ENCODE results near the gene GALNT2. TPM values are rescaled to one million over a fixed set of nuclear protein-coding genes. Genes with fewer than 3 reads are reported as not detected.
A peak's percentile ranks its signal among the peaks of the same experiment; 100 is the strongest.

The GALNT2 gene
- total and polyA plus RNA-seq, 9 of the 15 experiments (the other 6 are each of a cell fraction or from before 2014, with no cell fraction given) = 1.6 to 106 (median 51.9) TPM

- TF ChIP-seq ZFX (CRISPR knock-in tag; IDR thresholded peaks at IDR 0.05) (no peak), RAD51 (IDR thresholded peaks at IDR 0.05; ENCODE audit: borderline replicate concordance, low read depth) (no peak)
These were observed 46.2 kb downstream of the GALNT2 start (continued) for GRCh38 chr1:230113235-230113592.

GRCh38 chr1:230113593-230114236 is 46.7 kb downstream of the GALNT2 start:
- Histone ChIP-seq H3K9me1 (ENCODE audit: control insufficient read depth, insufficient read depth, low read length) (no peaks in the 10 kb centered on the region), H4K20me1 (replicated peaks; ENCODE audit: control insufficient read depth, insufficient read depth, low read length) (peaks cover 9% of the 10 kb centered on the region; the same call in 1 of the 2 replicates), H3K9ac (ENCODE audit: insufficient read depth in 1 of 2, low read depth in 2 of 2, low read length in 2 of 2) (peak overlapping the region in 1 of 2 experiments; percentile 76; a peak in 1 of 4 replicates), H3K4me3 (no peak overlapping the region), H3K36me3 (ENCODE audit: control insufficient read depth, insufficient read depth, low read length) (peaks cover 37% of the 10 kb centered on the region; the same call in 2 of the 3 replicates), H2AFZ (ENCODE audit: low read depth, low read length) (no peak overlapping the region), H3K9me3 (replicated peaks; ENCODE audit: control insufficient read depth, insufficient read depth, low read depth, low read length) (no peaks in the 10 kb centered on the region), H3K79me2 (ENCODE audit: control insufficient read depth, insufficient read depth, low read length) (peaks cover 90% of the 10 kb centered on the region), H3K4me2 (ENCODE audit: insufficient read depth, low read length) (no peak overlapping the region), H3K27ac (ENCODE audit: extremely low read depth, low read depth, low read length) (no peak overlapping the region), H3K27me3 (ENCODE audit: control insufficient read depth in 2 of 2, insufficient read depth in 2 of 2, low read length in 2 of 2) (no peaks in the 10 kb centered on the region), H3K4me1 (replicated peaks in 1 of 2; ENCODE audit: control insufficient read depth in 2 of 2, insufficient read depth in 2 of 2, low read length in 2 of 2) (peaks cover 39 to 48% of the 10 kb centered on the region in 2 experiments; a peak in 4 of 5 replicates)
- DNase-seq (ENCODE audit: extremely low read depth in 1 of 4, low spot score in 3 of 4) (no peak), FAIRE-seq (no peak), ATAC-seq (no peak)
- CTCF ChIA-PET (ENCODE audit: low intra/inter-chr PET ratio) = interaction anchor here (0.5 kb wide), 1 partner anchor 20 kb away, joined by 3 read pairs; no protein-coding TSS in a partner anchor
- POLR2A ChIA-PET = interaction anchor here (0.6 to 1.6 kb wide), 4 partner anchors 9 to 39 kb away, joined by 3 to 8 read pairs (median 4); no protein-coding TSS in a partner anchor
- intact Hi-C loops (cut with micrococcal nuclease) (no loop called here), in situ Hi-C loops (cut with MboI) (no loop called here)
- BruUV-seq (replicated peaks) = no TSS peak
- 70% methylated on average over 17 of the region's 17 CpGs for WGBS (ENCODE audit: insufficient coverage, low coverage, missing lambda C conversion rate)
- TF ChIP-seq FOSL1 (tag; conservative IDR thresholded peaks at IDR 0.05) (peak; percentile 51; the same call in 1 of the 2 replicates), CHD7 (IDR thresholded peaks at IDR 0.05; ENCODE audit: low read depth, low read length) (no peak), BRCA1 (IDR thresholded peaks at IDR 0.05) (no peak), BRCA1 (CRISPR knock-in tag; IDR thresholded peaks at IDR 0.05) (no peak), CREM (IDR thresholded peaks at IDR 0.05; ENCODE audit: low read depth) (no peak), TFAP4 (CRISPR knock-in tag; IDR thresholded peaks at IDR 0.05; ENCODE audit: borderline replicate concordance) (no peak)

Data from K562 (cell line).